Lung (tissue), 12 donors: Measurements from ENCODE around the gene GOSR2. TPM values are rescaled to one million over a fixed set of nuclear protein-coding genes. Genes with fewer than 3 reads are reported as not detected.

Experiments used
- ATAC-seq: fragments of 200-7000 bp; cut with Tn5 transposase; one replicate; pipeline ENCODE4 v1.9.1; 2020; ENCODE audit warnings: moderate number of reproducible peaks; ENCODE audit not compliant: insufficient read depth, low FRiP score
- DNase-seq, 3 donors: peaks; one replicate each; pipeline ENCODE4 v3.0.0-alpha.2; 2013 to 2017
- H3K27ac ChIP-seq, 2 donors: one replicate each; pipeline ENCODE4 v1.5.1; 2013; ENCODE audit warnings: mild to moderate bottlenecking in 2 of 2, moderate library complexity in 2 of 2, control low read depth in 1 of 2, inconsistent platforms in 1 of 2, low read depth in 1 of 2, low read length in 1 of 2
- H3K27me3 ChIP-seq, 3 donors: one replicate each; pipeline ENCODE4 v1.5.1; 2013; ENCODE audit warnings: low read length in 2 of 3; ENCODE audit not compliant: control insufficient read depth in 3 of 3, insufficient read depth in 3 of 3
- H3K36me3 ChIP-seq, 4 donors: one replicate each; pipeline ENCODE4 v1.5.1; 2013; ENCODE audit warnings: low read length in 4 of 4, mild to moderate bottlenecking in 1 of 4, moderate library complexity in 1 of 4; ENCODE audit not compliant: control insufficient read depth in 4 of 4, insufficient read depth in 4 of 4
- H3K4me1 ChIP-seq, 5 donors: one replicate each; pipeline ENCODE4 v1.5.1; 2013; ENCODE audit warnings: low read length in 5 of 5, mild to moderate bottlenecking in 2 of 5, moderate library complexity in 1 of 5; ENCODE audit not compliant: control insufficient read depth in 5 of 5, insufficient read depth in 5 of 5
- H3K4me3 ChIP-seq: one replicate; pipeline ENCODE4 v1.5.1; 2013; ENCODE audit warnings: mild to moderate bottlenecking, control low read depth, moderate library complexity
- H3K9ac ChIP-seq, 2 donors: one replicate each; pipeline ENCODE4 v1.5.1; 2013; ENCODE audit warnings: low read length in 2 of 2, control low read depth in 1 of 2; ENCODE audit not compliant: insufficient read depth in 1 of 2
- H3K9me3 ChIP-seq, 4 donors: one replicate each; pipeline ENCODE4 v1.5.1; 2013; ENCODE audit warnings: low read length in 3 of 4, mild to moderate bottlenecking in 1 of 4, moderate library complexity in 1 of 4; ENCODE audit not compliant: control insufficient read depth in 4 of 4, insufficient read depth in 3 of 4
- CTCF ChIP-seq: IDR thresholded peaks from 2 replicates; pipeline ENCODE4 v1.5.1; 2012; ENCODE audit warnings: mild to moderate bottlenecking; ENCODE audit errors: control extremely low read depth, extremely low read depth
- WGBS, 2 donors: extraction: QIAGEN DNeasy Blood & Tissue Kit; methylation state at CpG; one replicate each; pipeline ENCODE4 v1.1.7; 2013; 5-methylcytosine and 5-hydroxymethylcytosine counted together
- polyA plus RNA-seq, 2 donors: library from polyadenylated mRNA; stranded (reverse); fragments of 200-250 nt; gene quantifications; one replicate each; pipeline ENCODE4 v1.2.1, GENCODE V29; 2013
- total RNA-seq, 2 donors: library from RNA; depleted of rRNA in 1 of 2; stranded (reverse); fragments of >200 nt in 1 of 2; gene quantifications; one replicate each; pipeline ENCODE4 v1.2.1, GENCODE V29; 2014 to 2021
- donor health status: control.
- donor health status: control.
- donor health status: Bipolar disorder and iron deficiency.
- donor health status: healthy.
- donor health status: DM: yes; HTN: yes; CAD: no.

Gene GOSR2
- total and polyA plus RNA-seq, 4 donors: 22.4 to 52.9 (median 42.0) TPM

DNA sequence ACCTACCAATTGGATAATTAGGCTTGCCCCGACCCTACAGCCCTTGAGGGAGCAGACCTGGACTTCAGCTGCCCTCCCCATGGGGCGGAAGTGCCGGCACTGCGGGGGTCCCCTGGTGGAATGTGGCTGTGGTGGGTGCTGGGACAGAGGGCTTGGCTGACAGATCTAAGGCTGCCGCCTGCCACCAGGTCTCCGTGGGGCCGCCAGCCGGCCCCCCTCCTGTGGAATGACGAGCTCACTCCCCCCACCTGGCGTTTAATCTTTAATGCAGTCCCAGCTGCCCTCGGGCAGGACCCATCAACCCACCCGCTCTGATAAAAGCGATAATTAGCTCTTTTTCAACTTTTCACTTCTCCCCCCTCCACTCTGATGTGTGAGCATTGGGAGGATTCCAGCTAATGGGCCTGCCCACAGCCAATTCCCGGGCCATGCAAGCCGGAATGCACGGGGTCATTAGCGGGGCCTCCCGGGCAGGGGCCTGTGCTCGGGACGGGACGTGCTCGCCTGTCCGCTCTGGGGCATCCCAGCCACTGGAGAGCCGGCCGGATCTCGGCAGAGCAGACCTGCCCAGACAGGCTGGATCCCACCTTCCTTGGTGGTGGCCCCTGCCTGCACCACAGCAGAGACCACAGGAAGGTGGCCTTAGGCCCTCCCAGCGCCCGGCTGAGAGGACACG, 28.3 kb upstream of the GOSR2 start:
- no peak for TF ChIP-seq CTCF
- Histone ChIP-seq H3K27ac (no peak overlapping the region), H3K9ac (peak overlapping the region in 1 of 2 donors; percentile 25), H3K4me3 (no peak overlapping the region), H3K27me3 (no peaks in the 10 kb centered on the region), H3K36me3 (no peaks in the 10 kb centered on the region), H3K9me3 (peaks cover 0 to 6% (median 0%) of the 10 kb centered on the region in 4 donors), H3K4me1 (peaks cover 0 to 18% (median 0%) of the 10 kb centered on the region in 5 donors)
- DNase-seq (peak; percentile 74 to 78 (median 74)), ATAC-seq (no peak)
- 57 to 81% methylated on average over 29 of the region's 29 CpGs for WGBS, 2 donors

DNA sequence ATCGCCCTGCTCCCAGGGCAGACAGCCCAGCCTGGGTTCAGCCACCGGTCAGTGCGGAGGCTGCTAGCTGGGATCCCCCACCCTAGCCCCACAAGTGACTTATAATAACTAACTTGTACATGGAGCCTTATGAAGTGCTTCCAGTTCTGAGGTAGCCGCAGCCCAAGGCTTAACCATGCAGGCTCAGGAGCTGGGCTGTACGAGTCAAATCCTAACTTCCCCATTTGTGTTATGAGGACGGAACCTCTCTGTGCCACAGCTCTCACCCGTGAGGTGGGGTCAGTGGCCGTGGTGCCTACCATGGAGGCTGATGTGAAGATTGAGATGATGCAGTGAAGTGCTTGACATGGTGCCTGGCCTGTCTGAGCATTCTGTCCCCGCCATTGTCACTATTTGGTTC, 27.8 kb upstream of the GOSR2 start:
- ATAC-seq (peak; percentile 27), DNase-seq (peak in 1 of 3 donors; percentile 26)
- WGBS, 2 donors: 62 to 67% methylated on average over 9 of the region's 9 CpGs
- Histone ChIP-seq H3K4me3 (no peak overlapping the region), H3K9ac (peak overlapping the region in 1 of 2 donors; percentile 25), H3K36me3 (no peaks in the 10 kb centered on the region), H3K4me1 (peaks cover 0 to 17% (median 0%) of the 10 kb centered on the region in 5 donors), H3K27me3 (no peaks in the 10 kb centered on the region), H3K27ac (no peak overlapping the region), H3K9me3 (peaks cover 0 to 6% (median 0%) of the 10 kb centered on the region in 4 donors)
- no peak for TF ChIP-seq CTCF

DNA sequence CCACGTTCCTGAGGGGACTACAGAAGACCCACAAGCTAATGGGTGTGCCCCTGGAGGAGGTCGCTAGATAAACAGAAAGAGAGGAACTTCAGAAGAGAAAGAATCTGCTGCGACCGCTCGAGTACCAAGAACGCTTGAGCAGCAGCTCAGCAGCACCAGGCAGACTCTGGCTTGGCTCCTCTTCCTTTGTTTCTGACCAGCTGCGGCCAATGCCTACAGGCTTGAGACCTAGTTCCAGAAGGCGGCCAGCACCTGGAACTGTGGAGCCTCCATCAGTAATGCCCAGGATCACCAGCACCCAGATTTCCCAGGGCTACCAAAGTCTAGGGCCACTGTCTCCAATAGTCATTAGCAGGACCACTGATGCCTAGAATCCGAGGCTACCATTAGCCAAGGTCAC, 26.0 kb upstream of the GOSR2 start:
- WGBS, 2 donors: 83 to 84% methylated on average over 9 of the region's 9 CpGs
- Histone ChIP-seq H3K9ac (no peak overlapping the region), H3K27ac (no peak overlapping the region), H3K4me3 (no peak overlapping the region), H3K36me3 (no peaks in the 10 kb centered on the region), H3K9me3 (peaks cover 0 to 6% (median 0%) of the 10 kb centered on the region in 4 donors), H3K27me3 (no peaks in the 10 kb centered on the region), H3K4me1 (peaks cover 0 to 15% (median 0%) of the 10 kb centered on the region in 5 donors)
- no peak for TF ChIP-seq CTCF
- no peak for ATAC-seq
- no peak for DNase-seq
